Vagina (tissue), 2 donors: ENCODE results near the gene VTI1A. TPM values are rescaled to one million over a fixed set of nuclear protein-coding genes. Genes with fewer than 3 reads are reported as not detected.

Source experiments
- DNase-seq, 2 donors: peaks; one replicate each; pipeline ENCODE4 v3.0.0-alpha.2; 2017; ENCODE audit errors: extremely low spot score in 2 of 2
- H3K27ac ChIP-seq: fragments of 200-600 bp; sonication (generic); one replicate; pipeline ENCODE4 v1.5.1; 2019
- H3K27me3 ChIP-seq: fragments of 200-600 bp; sonication (generic); one replicate; pipeline ENCODE4 v1.5.1; 2019
- H3K36me3 ChIP-seq, 2 donors: fragments of 200-600 bp; sonication (generic); one replicate each; pipeline ENCODE4 v1.5.1; 2017 to 2019
- H3K4me1 ChIP-seq: fragments of 200-600 bp; sonication (generic); one replicate; pipeline ENCODE4 v1.5.1; 2019
- H3K4me3 ChIP-seq, 2 donors: fragments of 200-600 bp; sonication (generic); 1 replicate in 1 of 2; 2 replicates in 1 of 2; pipeline ENCODE4 v1.5.1; 2016 to 2019
- H3K9me3 ChIP-seq: fragments of 200-600 bp; sonication (generic); one replicate; pipeline ENCODE4 v1.5.1; 2019
- POLR2A ChIP-seq, 2 donors: fragments of 450-650 bp; IDR thresholded peaks; one replicate each; pipeline ENCODE4 v1.6.1; 2017; ENCODE audit warnings: antibody characterized with exemption in 2 of 2, mild to moderate bottlenecking in 2 of 2, moderate library complexity in 2 of 2
- POLR2AphosphoS5 ChIP-seq, 2 donors: sonication (generic); formaldehyde crosslinking; IDR thresholded peaks; one replicate each; pipeline ENCODE4 v1.9.0; 2017; ENCODE audit warnings: antibody characterized with exemption in 2 of 2, mild to moderate bottlenecking in 2 of 2, low read depth in 1 of 2; ENCODE audit not compliant: insufficient read depth in 1 of 2
- intact Hi-C: fragments of 100-400 bp; cut with DNase I; formaldehyde crosslinking; loops from one replicate; pipeline ENCODE4 v1.15.1; 2023
- total RNA-seq: library from RNA; depleted of rRNA; stranded (reverse); fragments of >200 nt; gene quantifications from one replicate; pipeline ENCODE4 v1.2.3, GENCODE V29; 2016
- TF ChIP-seq, protein P1 (sequence below), 3 experiments: fragments of 450-650 bp in 2 of 3; fragments of 200-600 bp in 1 of 3; sonication (generic) in 1 of 3; IDR thresholded peaks; one replicate each; pipeline ENCODE4 v1.5.1; 2017 to 2019; ENCODE audit warnings: antibody characterized with exemption in 3 of 3, mild to moderate bottlenecking in 2 of 3, moderate library complexity in 2 of 3

VTI1A gene
- total RNA-seq, 1 donor from 2014 or later, result 49.1 TPM

- intact Hi-C loops, result no loop called here
- H3K36me3 ChIP-seq, result no peaks in the 10 kb centered on the region
- no peak for DNase-seq
- no peak overlapping the region for H3K4me3 ChIP-seq
- no peaks in the 10 kb centered on the region for H3K4me1 ChIP-seq
- no peaks in the 10 kb centered on the region for H3K27me3 ChIP-seq
- TF ChIP-seq POLR2AphosphoS5 (IDR thresholded peaks at IDR 0.05; ENCODE audit: insufficient read depth in 1 of 2, low read depth in 1 of 2), result no peak
- TF ChIP-seq POLR2A (IDR thresholded peaks at IDR 0.05), result no peak
- TF ChIP-seq, protein P1, sequence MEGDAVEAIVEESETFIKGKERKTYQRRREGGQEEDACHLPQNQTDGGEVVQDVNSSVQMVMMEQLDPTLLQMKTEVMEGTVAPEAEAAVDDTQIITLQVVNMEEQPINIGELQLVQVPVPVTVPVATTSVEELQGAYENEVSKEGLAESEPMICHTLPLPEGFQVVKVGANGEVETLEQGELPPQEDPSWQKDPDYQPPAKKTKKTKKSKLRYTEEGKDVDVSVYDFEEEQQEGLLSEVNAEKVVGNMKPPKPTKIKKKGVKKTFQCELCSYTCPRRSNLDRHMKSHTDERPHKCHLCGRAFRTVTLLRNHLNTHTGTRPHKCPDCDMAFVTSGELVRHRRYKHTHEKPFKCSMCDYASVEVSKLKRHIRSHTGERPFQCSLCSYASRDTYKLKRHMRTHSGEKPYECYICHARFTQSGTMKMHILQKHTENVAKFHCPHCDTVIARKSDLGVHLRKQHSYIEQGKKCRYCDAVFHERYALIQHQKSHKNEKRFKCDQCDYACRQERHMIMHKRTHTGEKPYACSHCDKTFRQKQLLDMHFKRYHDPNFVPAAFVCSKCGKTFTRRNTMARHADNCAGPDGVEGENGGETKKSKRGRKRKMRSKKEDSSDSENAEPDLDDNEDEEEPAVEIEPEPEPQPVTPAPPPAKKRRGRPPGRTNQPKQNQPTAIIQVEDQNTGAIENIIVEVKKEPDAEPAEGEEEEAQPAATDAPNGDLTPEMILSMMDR (IDR thresholded peaks at IDR 0.05), result no peak
- H3K9me3 ChIP-seq, result no peaks in the 10 kb centered on the region
- H3K27ac ChIP-seq, result no peak overlapping the region
Observed at GRCh38 chr10:112817981-112818777, 371.2 kb downstream of the VTI1A start.

DNA sequence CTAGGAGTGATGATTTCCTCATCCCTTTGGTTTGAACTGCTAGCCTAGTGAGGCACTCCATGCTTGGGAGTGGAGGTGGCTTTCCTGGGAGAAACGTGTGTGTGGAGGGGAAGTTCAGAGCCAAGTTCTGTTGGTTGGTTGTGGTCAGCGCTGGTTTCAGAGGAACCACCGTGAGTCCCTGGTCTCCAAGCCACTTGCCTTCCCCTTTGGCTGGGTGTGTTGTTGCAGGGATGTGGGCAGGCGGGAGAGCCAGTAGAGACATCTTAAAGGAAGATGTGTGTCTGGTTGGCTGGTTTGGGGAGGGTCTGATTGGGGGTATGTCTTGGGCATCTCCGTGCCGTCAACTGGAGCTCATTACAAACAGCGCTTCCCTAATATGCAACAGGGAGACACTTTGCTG is 372.2 kb downstream of the VTI1A start:
- Histone ChIP-seq H3K27ac (no peak overlapping the region), H3K4me3 (no peak overlapping the region), H3K27me3 (no peaks in the 10 kb centered on the region), H3K36me3 (no peaks in the 10 kb centered on the region), H3K4me1 (no peaks in the 10 kb centered on the region), H3K9me3 (no peaks in the 10 kb centered on the region)
- TF ChIP-seq, protein P1 (IDR thresholded peaks at IDR 0.05), result no peak
- no peak for TF ChIP-seq POLR2A (IDR thresholded peaks at IDR 0.05)
- TF ChIP-seq POLR2AphosphoS5 (IDR thresholded peaks at IDR 0.05; ENCODE audit: insufficient read depth in 1 of 2, low read depth in 1 of 2), result no peak
- intact Hi-C loops, result no loop called here
- DNase-seq, result no peak

GRCh38 chr10:112820320-112820719 is 373.3 kb downstream of the VTI1A start:
- TF ChIP-seq POLR2AphosphoS5 (IDR thresholded peaks at IDR 0.05; ENCODE audit: insufficient read depth in 1 of 2, low read depth in 1 of 2), result no peak
- TF ChIP-seq, protein P1 (IDR thresholded peaks at IDR 0.05), result no peak
- TF ChIP-seq POLR2A (IDR thresholded peaks at IDR 0.05), result no peak
- no peak for DNase-seq
- Histone ChIP-seq H3K4me1 (no peaks in the 10 kb centered on the region), H3K27me3 (no peaks in the 10 kb centered on the region), H3K27ac (no peak overlapping the region), H3K4me3 (no peak overlapping the region), H3K36me3 (no peaks in the 10 kb centered on the region), H3K9me3 (no peaks in the 10 kb centered on the region)
- intact Hi-C loops, result no loop called here

- no peak for DNase-seq
- Histone ChIP-seq H3K4me3 (no peak overlapping the region), H3K36me3 (no peaks in the 10 kb centered on the region), H3K27ac (no peak overlapping the region), H3K9me3 (no peaks in the 10 kb centered on the region), H3K4me1 (no peaks in the 10 kb centered on the region), H3K27me3 (no peaks in the 10 kb centered on the region)
- TF ChIP-seq POLR2A (IDR thresholded peaks at IDR 0.05) (no peak), POLR2AphosphoS5 (IDR thresholded peaks at IDR 0.05; ENCODE audit: insufficient read depth in 1 of 2, low read depth in 1 of 2) (no peak)
- TF ChIP-seq, protein P1 (IDR thresholded peaks at IDR 0.05), result no peak
- intact Hi-C loops, result no loop called here
Observed at GRCh38 chr10:112821038-112821437, 374.0 kb downstream of the VTI1A start.

DNA sequence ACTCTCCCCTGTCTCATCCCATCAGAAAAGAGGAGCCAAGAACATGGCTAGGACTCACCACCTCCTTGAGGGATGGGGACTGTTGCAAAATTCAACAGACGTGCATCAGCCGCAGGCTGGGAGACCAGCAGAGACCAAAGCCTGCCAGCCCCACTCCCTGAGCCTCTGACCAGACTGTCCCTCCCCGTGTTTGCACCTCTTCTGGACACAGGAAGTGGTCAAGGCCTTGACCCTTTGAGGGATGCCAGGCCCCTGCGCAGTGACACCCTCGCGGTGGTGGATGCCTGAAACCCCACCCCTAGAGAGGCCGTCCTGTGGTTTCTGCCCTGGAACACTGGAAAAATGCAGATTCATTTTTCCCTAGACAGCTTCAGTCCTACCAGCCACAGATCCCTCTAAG is 374.6 kb downstream of the VTI1A start:
- no peaks in the 10 kb centered on the region for H3K9me3 ChIP-seq
- no peak overlapping the region for H3K27ac ChIP-seq
- TF ChIP-seq POLR2A (IDR thresholded peaks at IDR 0.05) (no peak), POLR2AphosphoS5 (IDR thresholded peaks at IDR 0.05; ENCODE audit: insufficient read depth in 1 of 2, low read depth in 1 of 2) (no peak)
- TF ChIP-seq, protein P1 (IDR thresholded peaks at IDR 0.05), result no peak
- DNase-seq, result no peak
- H3K4me1 ChIP-seq, result no peaks in the 10 kb centered on the region
- no peaks in the 10 kb centered on the region for H3K27me3 ChIP-seq
- intact Hi-C loops, result no loop called here
- H3K36me3 ChIP-seq, result no peaks in the 10 kb centered on the region
- H3K4me3 ChIP-seq, result no peak overlapping the region
